ENCODE data around the gene GPS1. TPM values are rescaled to one million over a fixed set of nuclear protein-coding genes. Genes with fewer than 3 reads are reported as not detected.
A peak's percentile ranks its signal among the peaks of the same experiment; 100 is the strongest.

The GPS1 gene
- polyA plus RNA-seq, 1 experiment, result 131 TPM

- H3K36me3 ChIP-seq (ENCODE audit: control insufficient read depth, insufficient read depth, low read length), result peaks cover 10% of the 10 kb centered on the region; the same call in 1 of the 2 replicates
- ChIA-PET CTCF (interaction anchor here (0.6 to 11.6 kb wide), 23 partner anchors 9 to 286 kb away, joined by 3 to 218 read pairs (median 6); partner anchors contain the start of genes ASPSCR1, DCXR, MAFG and MYADML2), POLR2A (no interaction called here)
- H3K4me3 ChIP-seq (ENCODE audit: low read depth, low read length), result no peak overlapping the region; the same call in 1 of the 2 replicates
- DNase-seq (ENCODE audit: low read depth), result no peak
- TF ChIP-seq CTCF (IDR thresholded peaks at IDR 0.05; ENCODE audit: insufficient read depth, low read depth, low read length), result peak; percentile 87
- H3K27me3 ChIP-seq (ENCODE audit: control insufficient read depth, insufficient read depth, low read length), result no peaks in the 10 kb centered on the region
These were observed 30.4 kb upstream of the GPS1 start for GRCh38 chr17:82021107-82021899.

GRCh38 chr17:82021900-82022309, 29.8 kb upstream of the GPS1 start:
- no peak for TF ChIP-seq CTCF (IDR thresholded peaks at IDR 0.05; ENCODE audit: insufficient read depth, low read depth, low read length)
- Histone ChIP-seq H3K36me3 (ENCODE audit: control insufficient read depth, insufficient read depth, low read length) (peaks cover 11% of the 10 kb centered on the region; the same call in 1 of the 2 replicates), H3K4me3 (ENCODE audit: low read depth, low read length) (peak overlapping the region; percentile 87), H3K27me3 (ENCODE audit: control insufficient read depth, insufficient read depth, low read length) (no peaks in the 10 kb centered on the region)
- DNase-seq (ENCODE audit: low read depth), result no peak
- ChIA-PET CTCF (interaction anchor here (0.7 to 11.6 kb wide), 17 partner anchors 8 to 287 kb away, joined by 3 to 218 read pairs (median 7); partner anchors contain the start of genes DCXR, MYADML2, NOTUM and RAC3), POLR2A (no interaction called here)

GRCh38 chr17:82022310-82022980, 29.3 kb upstream of the GPS1 start, which contains the start of gene CENPX:
Gene CENPX, minus strand, starts transcription at chr17:82022878. Its CDS starts 17 bp downstream, at chr17:82022861.
- no peak for DNase-seq (ENCODE audit: low read depth)
- CTCF ChIA-PET, result interaction anchor here (0.7 to 11.6 kb wide), 13 partner anchors 8 to 200 kb away, joined by 3 to 218 read pairs (median 12); partner anchors contain the start of genes DCXR, MYADML2, NOTUM and RAC3
- H3K36me3 ChIP-seq (ENCODE audit: control insufficient read depth, insufficient read depth, low read length), result peaks cover 12% of the 10 kb centered on the region; the same call in 1 of the 2 replicates
- no peak for TF ChIP-seq CTCF (IDR thresholded peaks at IDR 0.05; ENCODE audit: insufficient read depth, low read depth, low read length)
- POLR2A ChIA-PET, result interaction anchor here (0.7 to 1.4 kb wide), 3 partner anchors 14 to 68 kb away, joined by 4 to 19 read pairs (median 5); partner anchors contain the start of gene DCXR
- peak within 1 kb of the TSS; percentile 87 for H3K4me3 ChIP-seq (ENCODE audit: low read depth, low read length)
- H3K27me3 ChIP-seq (ENCODE audit: control insufficient read depth, insufficient read depth, low read length), result no peaks in the 10 kb centered on the region

- peak within 1 kb of the TSS; percentile 87 for H3K4me3 ChIP-seq (ENCODE audit: low read depth, low read length)
- POLR2A ChIA-PET, result interaction anchor here (0.7 to 1.4 kb wide), 3 partner anchors 15 to 69 kb away, joined by 4 to 19 read pairs (median 5); partner anchors contain the start of gene DCXR
- H3K27me3 ChIP-seq (ENCODE audit: control insufficient read depth, insufficient read depth, low read length), result no peaks in the 10 kb centered on the region
- TF ChIP-seq CTCF (IDR thresholded peaks at IDR 0.05; ENCODE audit: insufficient read depth, low read depth, low read length), result no peak
- peak; percentile 96 for DNase-seq (ENCODE audit: low read depth)
- CTCF ChIA-PET, result interaction anchor here (1.8 to 11.6 kb wide), 9 partner anchors 7 to 131 kb away, joined by 5 to 218 read pairs (median 13); partner anchors contain the start of genes DCXR, MYADML2, NOTUM and RAC3
- peaks cover 12% of the 10 kb centered on the region for H3K36me3 ChIP-seq (ENCODE audit: control insufficient read depth, insufficient read depth, low read length)
These were observed 28.7 kb upstream of the GPS1 start, which contains the start of gene LRRC45 for GRCh38 chr17:82022981-82023446. Gene LRRC45, plus strand, starts transcription at chr17:82023305. Its CDS starts 339 bp downstream, at chr17:82023644.

Data from BJ (cell line).